Common myeloid progenitor, CD34-positive (primary cell): Measurements from ENCODE around the gene SGMS1.

Experiments
- CTCF ChIA-PET: fragments of 350-600 bp; sonication (Branson Sonifier 250); formaldehyde crosslinking; loops from one replicate; lab custom pipeline; 2021; ENCODE audit warnings: antibody characterized with exemption; lab: Charles Lee
- POLR2A ChIA-PET: fragments of 350-600 bp; sonication (Branson Sonifier 250); formaldehyde crosslinking; loops from one replicate; lab custom pipeline; 2021; ENCODE audit warnings: antibody characterized with exemption; lab: Charles Lee
- DNase-seq, 3 donors: peaks; one replicate each; pipeline versions ENCODE4 v3.0.0 to v3.0.0-alpha.2; 2013
- H3K27ac ChIP-seq, 2 experiments: 1 replicate in 1 of 2; 2 replicates in 1 of 2; pipeline ENCODE4 v1.7.0; 2013; ENCODE audit warnings: inconsistent platforms in 2 of 2, low read length in 2 of 2, mild to moderate bottlenecking in 2 of 2, low read depth in 1 of 2, moderate library complexity in 1 of 2; ENCODE audit not compliant: severe bottlenecking in 2 of 2, insufficient read depth in 1 of 2, poor library complexity in 1 of 2
- H3K27me3 ChIP-seq, 5 experiments: replicated peaks in 2 of 5; 1 replicate in 3 of 5; 2 replicates in 2 of 5; pipeline versions ENCODE4 v1.6.1 to v1.7.0; 2013; ENCODE audit warnings: low read length in 4 of 5, mild to moderate bottlenecking in 2 of 5, moderate library complexity in 2 of 5, inconsistent platforms in 1 of 5; ENCODE audit not compliant: insufficient read depth in 5 of 5, control insufficient read depth in 4 of 5
- H3K36me3 ChIP-seq, 4 experiments: 1 replicate in 2 of 4; 2 replicates in 2 of 4; pipeline versions ENCODE4 v1.6.1 to v1.7.0; 2013; ENCODE audit warnings: low read length in 3 of 4, control low read depth in 1 of 4, mild to moderate bottlenecking in 1 of 4; ENCODE audit not compliant: control insufficient read depth in 4 of 4, insufficient read depth in 4 of 4
- H3K4me1 ChIP-seq, 4 experiments: 1 replicate in 3 of 4; 2 replicates in 1 of 4; pipeline versions ENCODE4 v1.6.1 to v1.7.1; 2013; ENCODE audit warnings: low read length in 3 of 4, mild to moderate bottlenecking in 3 of 4, control low read depth in 1 of 4, inconsistent platforms in 1 of 4, moderate library complexity in 1 of 4; ENCODE audit not compliant: control insufficient read depth in 4 of 4, insufficient read depth in 4 of 4; ENCODE audit errors: control extremely low read depth in 1 of 4
- H3K4me3 ChIP-seq, 7 experiments: 1 replicate in 4 of 7; 2 replicates in 3 of 7; pipeline versions ENCODE4 v1.5.1 to v1.7.0; 2013; ENCODE audit warnings: mild to moderate bottlenecking in 7 of 7, low read length in 6 of 7, moderate library complexity in 6 of 7, inconsistent platforms in 2 of 7, low read depth in 2 of 7, control low read depth in 1 of 7; ENCODE audit not compliant: insufficient read depth in 4 of 7, control insufficient read depth in 1 of 7; ENCODE audit errors: extremely low read depth in 1 of 7
- H3K9me3 ChIP-seq, 5 experiments: 1 replicate in 4 of 5; 2 replicates in 1 of 5; pipeline versions ENCODE4 v1.6.1 to v1.7.1; 2013; ENCODE audit warnings: low read length in 4 of 5, mild to moderate bottlenecking in 2 of 5, inconsistent platforms in 1 of 5, low read depth in 1 of 5, moderate library complexity in 1 of 5; ENCODE audit not compliant: control insufficient read depth in 4 of 5, insufficient read depth in 2 of 5; ENCODE audit errors: control extremely low read depth in 1 of 5
- WGBS: methylation state at CpG from one replicate; pipeline ENCODE4 v1.1.5; 2013; ENCODE audit not compliant: insufficient coverage; 5-methylcytosine and 5-hydroxymethylcytosine counted together

The SGMS1 gene

GRCh38 chr10:50621968-50622705, 1.6 kb downstream of the SGMS1 start:
- DNase-seq, result peak; percentile 62 to 92 (median 86)
- Histone ChIP-seq H3K36me3 (no peaks in the 10 kb centered on the region), H3K4me3 (peak overlapping the region; percentile 70 to 98 (median 83)), H3K4me1 (peaks cover 27 to 45% (median 38%) of the 10 kb centered on the region in 4 experiments), H3K9me3 (no peaks in the 10 kb centered on the region), H3K27me3 (no peaks in the 10 kb centered on the region), H3K27ac (peak overlapping the region in 1 of 2 experiments; percentile 97)
- 0% methylated on average over 20 of the region's 21 CpGs for whole genome bisulfite sequencing
- ChIA-PET CTCF (interaction anchor here (0.9 to 4.6 kb wide), 13 partner anchors 10 to 75 kb away, joined by 3 to 22 read pairs (median 3); no protein-coding TSS in a partner anchor), POLR2A (interaction anchor here (0.6 to 0.7 kb wide), 3 partner anchors 15 to 377 kb away, joined by 3 to 4 read pairs (median 3); no protein-coding TSS in a partner anchor)

GRCh38 chr10:50620899-50621298, 2.9 kb downstream of the SGMS1 start:
- Histone ChIP-seq H3K4me1 (peaks cover 29 to 45% (median 37%) of the 10 kb centered on the region in 4 experiments), H3K4me3 (no peak overlapping the region), H3K9me3 (no peaks in the 10 kb centered on the region), H3K36me3 (no peaks in the 10 kb centered on the region), H3K27me3 (no peaks in the 10 kb centered on the region), H3K27ac (peak overlapping the region in 1 of 2 experiments; percentile 97)
- WGBS, result no CpG with 5 or more reads among the region's 7 CpGs
- ChIA-PET POLR2A (no interaction called here), CTCF (interaction anchor here (1.0 to 4.6 kb wide), 11 partner anchors 9 to 73 kb away, joined by 3 to 22 read pairs (median 5); no protein-coding TSS in a partner anchor)
- DNase-seq, result no peak

GRCh38 chr10:50619882-50620281, 3.9 kb downstream of the SGMS1 start:
- H3K36me3 ChIP-seq, result no peaks in the 10 kb centered on the region
- no peaks in the 10 kb centered on the region for H3K27me3 ChIP-seq
- WGBS, result 100% methylated on average over 1 of the region's 2 CpGs
- peaks cover 25 to 36% (median 34%) of the 10 kb centered on the region in 4 experiments for H3K4me1 ChIP-seq
- ChIA-PET POLR2A (interaction anchor here (0.5 kb wide), 1 partner anchor 22 kb away, joined by 5 read pairs; no protein-coding TSS in a partner anchor), CTCF (interaction anchor here (1.0 to 4.6 kb wide), 12 partner anchors 8 to 59 kb away, joined by 3 to 22 read pairs (median 4); no protein-coding TSS in a partner anchor)
- H3K4me3 ChIP-seq, result no peak overlapping the region
- no peaks in the 10 kb centered on the region for H3K9me3 ChIP-seq
- peak overlapping the region in 1 of 2 experiments; percentile 1 for H3K27ac ChIP-seq
- no peak for DNase-seq

- Histone ChIP-seq H3K36me3 (no peaks in the 10 kb centered on the region), H3K4me1 (peaks cover 25 to 34% (median 33%) of the 10 kb centered on the region in 4 experiments), H3K27me3 (no peaks in the 10 kb centered on the region), H3K27ac (no peak overlapping the region), H3K4me3 (no peak overlapping the region), H3K9me3 (no peaks in the 10 kb centered on the region)
- WGBS, result no CpG with 5 or more reads among the region's 1 CpG
- CTCF ChIA-PET, result interaction anchor here (1.0 to 4.6 kb wide), 6 partner anchors 9 to 58 kb away, joined by 3 to 22 read pairs (median 4); no protein-coding TSS in a partner anchor
- POLR2A ChIA-PET, result no interaction called here
- DNase-seq, result no peak
Observed at GRCh38 chr10:50619166-50619565, 4.6 kb downstream of the SGMS1 start.

- POLR2A ChIA-PET, result no interaction called here
- CTCF ChIA-PET, result interaction anchor here (1.0 to 1.5 kb wide), 3 partner anchors 15 to 57 kb away, joined by 3 to 4 read pairs (median 4); no protein-coding TSS in a partner anchor
- Histone ChIP-seq H3K9me3 (no peaks in the 10 kb centered on the region), H3K36me3 (no peaks in the 10 kb centered on the region), H3K4me3 (no peak overlapping the region), H3K27ac (no peak overlapping the region), H3K4me1 (peaks cover 25 to 32% (median 31%) of the 10 kb centered on the region in 4 experiments), H3K27me3 (no peaks in the 10 kb centered on the region)
- no peak for DNase-seq
- 88% methylated on average over 1 of the region's 3 CpGs for WGBS
Observed at GRCh38 chr10:50618624-50619023, 5.1 kb downstream of the SGMS1 start.

GRCh38 chr10:50615658-50616057, 8.1 kb downstream of the SGMS1 start:
- Histone ChIP-seq H3K9me3 (no peaks in the 10 kb centered on the region), H3K27me3 (no peaks in the 10 kb centered on the region), H3K4me3 (no peak overlapping the region), H3K27ac (no peak overlapping the region), H3K4me1 (peaks cover 7 to 14% (median 8%) of the 10 kb centered on the region in 4 experiments), H3K36me3 (no peaks in the 10 kb centered on the region)
- CTCF ChIA-PET, result no interaction called here
- 98% methylated on average over 2 of the region's 2 CpGs for WGBS
- no peak for DNase-seq
- POLR2A ChIA-PET, result no interaction called here
